Smooth muscle cell of bladder (primary cell): ENCODE results near the gene NR2F1-AS1. TPM values are rescaled to one million over a fixed set of nuclear protein-coding genes. Genes with fewer than 3 reads are reported as not detected.

ENCODE experiments used
- total RNA-seq: library from RNA; depleted of rRNA; stranded (reverse); fragments of >200 nt; gene quantifications from 2 replicates; pipeline ENCODE4 v1.2.3, GENCODE V29; 2014

NR2F1-AS1 gene
- 45.1 and 58.0 TPM in 2 replicates for total RNA-seq

DNA sequence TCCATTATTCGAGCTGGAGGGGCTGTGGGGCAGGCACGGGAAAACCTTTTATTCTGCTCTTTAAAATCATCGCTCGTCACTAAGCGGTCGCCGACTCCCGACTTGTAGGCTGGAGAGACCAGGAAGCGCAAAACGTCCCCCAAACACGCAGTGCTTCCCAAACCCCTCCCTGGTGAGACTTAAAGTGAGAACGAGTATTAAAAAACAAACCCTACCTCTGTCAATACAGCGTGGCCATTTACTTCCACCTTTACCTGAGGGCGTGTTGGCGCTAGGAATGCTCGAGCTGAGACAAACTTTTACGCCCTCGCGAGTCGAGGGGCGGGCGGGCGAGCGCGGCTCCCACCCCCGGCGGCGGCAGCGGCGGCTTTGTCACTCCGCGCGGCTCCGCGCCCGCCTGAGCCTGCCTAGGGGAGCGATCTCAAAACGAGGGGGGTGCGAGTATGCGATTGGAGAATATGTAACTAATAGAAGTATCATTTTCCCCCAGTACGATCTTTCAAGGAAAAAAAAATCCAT, at the start of gene NR2F1-AS1:
Gene NR2F1-AS1, minus strand, starts transcription at position 293 of the 519 bp plus-strand sequence.

DNA sequence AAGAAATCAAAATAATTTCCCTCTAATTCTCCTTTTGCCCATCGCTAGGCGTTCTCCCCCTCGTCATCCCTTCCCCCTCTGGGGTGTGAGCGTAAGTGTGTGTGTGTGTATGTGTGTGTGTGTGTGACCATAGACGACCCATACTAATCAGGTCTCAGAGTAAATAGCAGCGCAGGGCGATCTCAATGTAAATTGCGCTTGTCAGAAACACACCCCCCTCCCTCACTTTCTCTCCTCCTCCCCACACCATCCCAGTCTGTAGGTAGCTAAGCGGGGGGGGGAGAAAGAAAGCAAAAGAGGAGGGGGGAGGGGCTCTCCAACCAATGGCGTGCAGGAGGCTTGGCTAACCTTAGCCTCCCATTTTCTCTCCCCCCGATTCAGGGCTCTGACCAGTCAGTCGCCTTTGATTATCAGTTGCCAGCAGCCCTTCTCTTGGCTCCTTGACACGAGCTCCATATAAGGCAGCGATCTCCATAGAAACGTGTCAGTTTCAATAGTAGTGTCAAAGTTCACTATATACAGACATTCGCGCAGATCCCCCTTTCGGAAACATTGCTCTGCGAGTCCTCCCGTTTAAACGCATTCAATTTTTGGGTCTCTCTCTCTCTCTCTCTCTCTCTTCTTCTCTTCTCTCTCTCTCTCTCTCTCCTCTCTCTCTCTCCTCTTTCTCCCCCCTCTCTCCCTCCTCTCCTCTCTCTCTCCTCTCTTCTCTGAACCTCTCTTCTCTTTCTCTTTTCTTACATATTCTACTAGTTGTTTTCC, 1.8 kb upstream of the NR2F1-AS1 start, which contains the start of gene NR2F1:
Gene NR2F1, plus strand, starts transcription at position 546 of the 762 bp plus-strand sequence. CDS start 1,802 bp downstream, outside the sequence.

Other genes starting within 250 kb of the NR2F1-AS1 start
- gene NR2F1, start 2.0 kb upstream of the NR2F1-AS1 start, total RNA-seq = 49.5 and 55.8 TPM in 2 replicates
- gene POU5F2, start 160.4 kb upstream of the NR2F1-AS1 start, total RNA-seq = 0.55 and 0.57 TPM in 2 replicates